Lung (tissue), 12 donors: Measurements from ENCODE around the gene STK33. TPM values are rescaled to one million over a fixed set of nuclear protein-coding genes. Genes with fewer than 3 reads are reported as not detected.
A peak's percentile ranks its signal among the peaks of the same experiment; 100 is the strongest.

ENCODE experiments used
- ATAC-seq: fragments of 200-7000 bp; cut with Tn5 transposase; one replicate; pipeline ENCODE4 v1.9.1; 2020; ENCODE audit warnings: moderate number of reproducible peaks; ENCODE audit not compliant: insufficient read depth, low FRiP score
- DNase-seq, 3 donors: peaks; one replicate each; pipeline ENCODE4 v3.0.0-alpha.2; 2013 to 2017
- H3K27ac ChIP-seq, 2 donors: one replicate each; pipeline ENCODE4 v1.5.1; 2013; ENCODE audit warnings: mild to moderate bottlenecking in 2 of 2, moderate library complexity in 2 of 2, control low read depth in 1 of 2, inconsistent platforms in 1 of 2, low read depth in 1 of 2, low read length in 1 of 2
- H3K27me3 ChIP-seq, 3 donors: one replicate each; pipeline ENCODE4 v1.5.1; 2013; ENCODE audit warnings: low read length in 2 of 3; ENCODE audit not compliant: control insufficient read depth in 3 of 3, insufficient read depth in 3 of 3
- H3K36me3 ChIP-seq, 4 donors: one replicate each; pipeline ENCODE4 v1.5.1; 2013; ENCODE audit warnings: low read length in 4 of 4, mild to moderate bottlenecking in 1 of 4, moderate library complexity in 1 of 4; ENCODE audit not compliant: control insufficient read depth in 4 of 4, insufficient read depth in 4 of 4
- H3K4me1 ChIP-seq, 5 donors: one replicate each; pipeline ENCODE4 v1.5.1; 2013; ENCODE audit warnings: low read length in 5 of 5, mild to moderate bottlenecking in 2 of 5, moderate library complexity in 1 of 5; ENCODE audit not compliant: control insufficient read depth in 5 of 5, insufficient read depth in 5 of 5
- H3K4me3 ChIP-seq: one replicate; pipeline ENCODE4 v1.5.1; 2013; ENCODE audit warnings: mild to moderate bottlenecking, control low read depth, moderate library complexity
- H3K9ac ChIP-seq, 2 donors: one replicate each; pipeline ENCODE4 v1.5.1; 2013; ENCODE audit warnings: low read length in 2 of 2, control low read depth in 1 of 2; ENCODE audit not compliant: insufficient read depth in 1 of 2
- H3K9me3 ChIP-seq, 4 donors: one replicate each; pipeline ENCODE4 v1.5.1; 2013; ENCODE audit warnings: low read length in 3 of 4, mild to moderate bottlenecking in 1 of 4, moderate library complexity in 1 of 4; ENCODE audit not compliant: control insufficient read depth in 4 of 4, insufficient read depth in 3 of 4
- WGBS, 2 donors: extraction: QIAGEN DNeasy Blood & Tissue Kit; methylation state at CpG; one replicate each; pipeline ENCODE4 v1.1.7; 2013; 5-methylcytosine and 5-hydroxymethylcytosine counted together
- polyA plus RNA-seq, 2 donors: library from polyadenylated mRNA; stranded (reverse); fragments of 200-250 nt; gene quantifications; one replicate each; pipeline ENCODE4 v1.2.1, GENCODE V29; 2013
- total RNA-seq, 2 donors: library from RNA; depleted of rRNA in 1 of 2; stranded (reverse); fragments of >200 nt in 1 of 2; gene quantifications; one replicate each; pipeline ENCODE4 v1.2.1, GENCODE V29; 2014 to 2021
- TF ChIP-seq, protein P1 (sequence below): IDR thresholded peaks from 2 replicates; pipeline ENCODE4 v1.5.1; 2012; ENCODE audit warnings: mild to moderate bottlenecking; ENCODE audit errors: control extremely low read depth, extremely low read depth
- donor health status: control.
- donor health status: control.
- donor health status: Bipolar disorder and iron deficiency.
- donor health status: healthy.
- donor health status: DM: yes; HTN: yes; CAD: no.

STK33 gene
- total and polyA plus RNA-seq, 4 donors, result 9.5 to 36.5 (median 20.4) TPM

DNA sequence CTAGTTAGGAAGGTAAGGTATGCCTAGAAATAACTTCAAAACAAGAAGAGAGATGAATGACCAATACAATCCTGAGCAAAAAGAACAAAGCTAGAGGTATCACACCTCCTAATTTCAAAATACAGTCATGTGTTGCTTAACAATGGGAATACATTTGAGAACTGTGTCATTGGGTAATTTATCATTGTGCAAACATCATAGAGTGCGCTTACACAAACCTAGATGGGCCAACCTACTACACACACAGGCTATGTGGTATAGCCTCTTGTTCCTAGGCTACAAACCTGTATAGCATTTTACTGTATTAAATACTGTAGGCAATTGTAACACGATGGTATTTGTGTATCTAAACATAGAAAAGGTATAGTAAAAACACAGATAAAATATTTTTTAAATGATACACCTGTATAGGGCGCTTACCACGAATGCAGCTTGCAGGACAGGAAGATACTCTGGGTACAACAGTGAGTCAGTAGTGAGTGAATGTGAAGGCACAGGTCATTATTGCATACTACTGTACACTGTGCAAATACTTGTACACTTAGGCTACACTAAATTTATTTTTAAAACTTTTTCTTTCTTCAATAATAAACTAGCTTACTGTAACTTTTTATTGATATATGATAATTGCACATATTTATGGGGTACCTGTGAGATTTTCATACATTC, 48.2 kb downstream of the STK33 start:
- Histone ChIP-seq H3K27me3 (peaks cover 0 to 4% (median 0%) of the 10 kb centered on the region in 3 donors), H3K27ac (no peak overlapping the region), H3K4me1 (no peaks in the 10 kb centered on the region), H3K36me3 (no peaks in the 10 kb centered on the region), H3K4me3 (no peak overlapping the region), H3K9me3 (peaks cover 0 to 4% (median 0%) of the 10 kb centered on the region in 4 donors), H3K9ac (no peak overlapping the region)
- DNase-seq (no peak), ATAC-seq (peak; percentile 62)
- 40 to 57% methylated on average over 4 of the region's 4 CpGs for WGBS, 2 donors
- TF ChIP-seq, protein P1, sequence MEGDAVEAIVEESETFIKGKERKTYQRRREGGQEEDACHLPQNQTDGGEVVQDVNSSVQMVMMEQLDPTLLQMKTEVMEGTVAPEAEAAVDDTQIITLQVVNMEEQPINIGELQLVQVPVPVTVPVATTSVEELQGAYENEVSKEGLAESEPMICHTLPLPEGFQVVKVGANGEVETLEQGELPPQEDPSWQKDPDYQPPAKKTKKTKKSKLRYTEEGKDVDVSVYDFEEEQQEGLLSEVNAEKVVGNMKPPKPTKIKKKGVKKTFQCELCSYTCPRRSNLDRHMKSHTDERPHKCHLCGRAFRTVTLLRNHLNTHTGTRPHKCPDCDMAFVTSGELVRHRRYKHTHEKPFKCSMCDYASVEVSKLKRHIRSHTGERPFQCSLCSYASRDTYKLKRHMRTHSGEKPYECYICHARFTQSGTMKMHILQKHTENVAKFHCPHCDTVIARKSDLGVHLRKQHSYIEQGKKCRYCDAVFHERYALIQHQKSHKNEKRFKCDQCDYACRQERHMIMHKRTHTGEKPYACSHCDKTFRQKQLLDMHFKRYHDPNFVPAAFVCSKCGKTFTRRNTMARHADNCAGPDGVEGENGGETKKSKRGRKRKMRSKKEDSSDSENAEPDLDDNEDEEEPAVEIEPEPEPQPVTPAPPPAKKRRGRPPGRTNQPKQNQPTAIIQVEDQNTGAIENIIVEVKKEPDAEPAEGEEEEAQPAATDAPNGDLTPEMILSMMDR, result no peak

GRCh38 chr11:8544807-8545206, 49.2 kb downstream of the STK33 start:
- no peak overlapping the region for H3K4me3 ChIP-seq
- H3K9me3 ChIP-seq, result peaks cover 0 to 4% (median 0%) of the 10 kb centered on the region in 4 donors
- H3K36me3 ChIP-seq, result no peaks in the 10 kb centered on the region
- TF ChIP-seq, protein P1, result no peak
- H3K4me1 ChIP-seq, result no peaks in the 10 kb centered on the region
- WGBS, 2 donors, result 61 to 73% methylated on average over 1 of the region's 1 CpG
- DNase-seq (no peak), ATAC-seq (no peak)
- H3K27ac ChIP-seq, result no peak overlapping the region
- H3K27me3 ChIP-seq, result peaks cover 0 to 4% (median 0%) of the 10 kb centered on the region in 3 donors
- H3K9ac ChIP-seq, result no peak overlapping the region

DNA sequence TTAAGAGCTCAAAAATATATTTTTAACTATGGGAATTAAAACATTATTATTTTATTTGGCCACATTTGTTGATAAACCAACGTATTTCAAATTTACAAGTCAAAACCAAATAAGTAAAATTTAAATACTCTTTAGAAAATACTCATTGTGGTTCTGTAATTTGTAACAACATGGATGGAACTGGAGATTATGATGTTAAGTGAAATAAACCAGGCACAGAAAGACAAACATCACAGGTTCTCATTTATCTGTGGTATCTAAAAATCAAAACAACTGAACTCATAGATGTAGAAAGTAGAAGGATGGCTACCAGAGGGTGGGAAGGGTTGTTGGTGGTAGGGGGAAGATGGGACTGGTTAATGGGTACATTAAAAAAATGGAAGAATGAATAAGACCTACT, 50.8 kb downstream of the STK33 start:
- ATAC-seq, result no peak
- TF ChIP-seq, protein P1, result no peak
- H3K9ac ChIP-seq, result no peak overlapping the region

More for the DNA sequence above, 50.8 kb downstream of the STK33 start:
- H3K9me3 ChIP-seq, result peaks cover 0 to 3% (median 0%) of the 10 kb centered on the region in 4 donors
- no peaks in the 10 kb centered on the region for H3K4me1 ChIP-seq
- H3K27me3 ChIP-seq, result peaks cover 0 to 4% (median 0%) of the 10 kb centered on the region in 3 donors
- no peaks in the 10 kb centered on the region for H3K36me3 ChIP-seq
- DNase-seq, result no peak
- no peak overlapping the region for H3K27ac ChIP-seq
- WGBS, 2 donors, result 72 to 89% methylated on average over 1 of the region's 1 CpG
- H3K4me3 ChIP-seq, result no peak overlapping the region
